VCaP (cell line): ENCODE measurements around the gene TDRD9.

Experiments used
- H3K27ac ChIP-seq: fragments of 450-650 bp; 2 replicates; pipeline ENCODE4 v1.5.1; 2017
- TF ChIP-seq, protein P1 (sequence below): fragments of 450-650 bp; conservative IDR thresholded peaks from 2 replicates; pipeline ENCODE4 v1.5.1; 2017; ENCODE audit warnings: mild to moderate bottlenecking, moderate library complexity

Gene TDRD9

GRCh38 chr14:104085889-104086201 is 157.6 kb downstream of the TDRD9 start:
- TF ChIP-seq, protein P1, sequence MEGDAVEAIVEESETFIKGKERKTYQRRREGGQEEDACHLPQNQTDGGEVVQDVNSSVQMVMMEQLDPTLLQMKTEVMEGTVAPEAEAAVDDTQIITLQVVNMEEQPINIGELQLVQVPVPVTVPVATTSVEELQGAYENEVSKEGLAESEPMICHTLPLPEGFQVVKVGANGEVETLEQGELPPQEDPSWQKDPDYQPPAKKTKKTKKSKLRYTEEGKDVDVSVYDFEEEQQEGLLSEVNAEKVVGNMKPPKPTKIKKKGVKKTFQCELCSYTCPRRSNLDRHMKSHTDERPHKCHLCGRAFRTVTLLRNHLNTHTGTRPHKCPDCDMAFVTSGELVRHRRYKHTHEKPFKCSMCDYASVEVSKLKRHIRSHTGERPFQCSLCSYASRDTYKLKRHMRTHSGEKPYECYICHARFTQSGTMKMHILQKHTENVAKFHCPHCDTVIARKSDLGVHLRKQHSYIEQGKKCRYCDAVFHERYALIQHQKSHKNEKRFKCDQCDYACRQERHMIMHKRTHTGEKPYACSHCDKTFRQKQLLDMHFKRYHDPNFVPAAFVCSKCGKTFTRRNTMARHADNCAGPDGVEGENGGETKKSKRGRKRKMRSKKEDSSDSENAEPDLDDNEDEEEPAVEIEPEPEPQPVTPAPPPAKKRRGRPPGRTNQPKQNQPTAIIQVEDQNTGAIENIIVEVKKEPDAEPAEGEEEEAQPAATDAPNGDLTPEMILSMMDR, result no peak
- H3K27ac ChIP-seq, result no peak overlapping the region

GRCh38 chr14:104086210-104086660 is 158.0 kb downstream of the TDRD9 start:
- TF ChIP-seq, protein P1, result no peak
- H3K27ac ChIP-seq, result no peak overlapping the region

DNA sequence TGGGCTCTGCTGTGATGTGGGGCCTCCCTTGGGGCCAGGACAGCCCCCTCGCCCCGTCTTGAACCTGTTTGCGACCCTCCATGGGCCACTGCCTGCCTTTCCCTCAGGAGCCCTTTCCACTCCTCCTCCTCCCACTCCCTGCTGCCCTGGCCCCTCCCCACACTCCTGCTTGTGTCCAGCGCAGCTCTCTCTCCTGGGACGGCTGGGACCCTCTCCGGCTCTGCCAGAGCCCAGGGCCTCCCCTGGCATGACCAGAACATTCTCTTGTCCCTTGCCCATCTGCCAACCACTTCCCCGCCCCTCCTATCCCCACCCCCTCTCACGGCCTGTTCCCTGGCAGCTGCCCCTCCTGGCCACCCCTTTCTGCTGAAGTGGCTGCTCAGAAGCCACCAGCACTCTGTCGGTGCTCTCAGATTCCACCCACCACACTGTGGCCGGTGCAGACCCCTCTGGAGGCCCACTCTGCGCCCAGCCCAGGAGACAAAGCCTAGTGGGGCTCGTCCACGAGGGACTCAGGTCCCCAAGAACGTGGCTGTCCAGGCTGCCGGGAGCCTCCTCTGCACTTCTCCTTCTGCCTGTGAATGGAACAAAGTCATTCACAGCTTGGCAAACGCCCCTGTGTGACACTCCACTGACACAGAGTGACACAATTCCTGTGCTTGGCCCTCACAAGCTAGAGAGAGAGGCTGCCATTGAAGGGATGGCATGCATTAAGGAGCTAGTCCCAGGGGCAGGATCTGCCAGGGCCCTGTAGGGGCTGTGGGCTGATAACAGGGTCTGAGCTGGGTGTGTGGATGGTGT is 158.6 kb downstream of the TDRD9 start:
- TF ChIP-seq, protein P1, result no peak
- H3K27ac ChIP-seq, result no peak overlapping the region

- TF ChIP-seq, protein P1, result no peak
- no peak overlapping the region for H3K27ac ChIP-seq
Observed at GRCh38 chr14:104087505-104087904, 159.2 kb downstream of the TDRD9 start.

DNA sequence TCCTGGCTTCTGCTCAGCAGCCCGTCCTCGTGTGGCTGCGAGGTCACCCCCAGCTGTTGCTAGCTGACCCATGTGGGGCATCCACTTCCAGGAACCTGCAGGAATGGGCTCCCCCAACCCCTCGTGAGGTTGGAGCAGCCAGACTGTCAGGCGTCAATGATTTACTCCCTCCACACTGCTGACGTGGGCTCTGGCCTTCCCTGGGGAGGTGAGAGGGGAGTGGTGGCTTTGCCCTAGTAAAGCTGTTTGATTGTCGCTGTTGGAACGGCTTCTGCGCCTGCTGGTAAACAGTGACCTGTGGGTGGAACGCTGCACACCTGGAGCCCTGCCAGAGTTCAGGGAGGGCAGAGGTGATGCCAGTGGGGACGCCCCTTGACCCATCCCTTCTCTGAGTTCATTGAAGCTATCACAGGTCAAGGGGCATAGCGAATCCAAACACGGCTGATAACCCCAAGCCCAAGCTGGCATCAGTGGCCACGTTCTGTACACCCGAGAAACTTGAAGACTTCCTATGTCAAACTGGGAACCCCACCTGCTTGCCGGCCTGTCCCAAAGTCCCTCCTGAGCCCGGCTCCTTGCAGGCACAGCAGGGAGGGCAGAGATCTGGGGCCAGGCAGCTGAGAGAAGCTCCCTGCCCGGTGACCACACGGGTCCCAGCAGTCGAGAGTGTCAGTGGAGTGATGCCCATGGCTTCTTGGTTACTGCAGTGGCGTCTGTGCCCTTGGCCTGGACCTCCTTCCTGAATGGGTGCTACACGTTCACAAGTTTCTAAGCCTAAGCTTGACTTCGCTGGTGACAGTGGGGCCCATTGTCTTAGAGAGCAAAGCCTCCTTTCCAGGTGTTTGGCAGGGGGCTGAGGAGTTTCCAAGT is 160.0 kb downstream of the TDRD9 start:
- TF ChIP-seq, protein P1, result no peak
- no peak overlapping the region for H3K27ac ChIP-seq

DNA sequence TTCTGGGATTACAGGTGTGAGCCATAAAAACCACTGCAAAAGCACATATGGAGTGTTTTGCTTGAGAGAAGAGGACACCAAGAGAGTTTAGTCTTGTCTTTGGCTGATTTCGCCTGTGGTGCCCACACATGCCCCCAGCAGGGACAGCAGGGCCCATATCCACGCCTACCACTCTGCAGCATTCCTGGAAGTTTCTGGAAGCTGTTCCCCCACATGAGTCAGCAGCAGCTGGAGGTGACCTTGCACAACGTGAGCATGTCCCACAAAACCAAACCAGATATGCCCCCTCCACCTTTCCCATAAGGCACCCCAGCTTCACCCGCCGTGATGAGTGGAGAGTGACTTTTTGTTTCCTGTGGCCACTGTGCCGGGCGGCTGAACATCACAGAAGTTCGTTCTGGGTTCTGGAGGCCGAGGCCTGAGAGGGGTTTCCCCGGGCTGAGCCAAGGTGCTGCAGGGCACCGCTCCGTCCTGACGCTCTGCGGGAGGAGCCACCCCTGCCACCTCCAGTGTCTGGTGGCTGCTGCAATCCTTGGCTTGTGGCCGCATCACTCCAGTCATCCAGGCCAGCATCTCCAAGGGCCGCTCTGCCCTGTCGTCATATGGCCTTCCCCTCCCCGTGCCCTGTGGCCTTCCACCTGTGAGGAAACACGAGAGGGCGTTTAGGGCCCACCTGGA is 162.0 kb downstream of the TDRD9 start:
- TF ChIP-seq, protein P1, result no peak
- H3K27ac ChIP-seq, result no peak overlapping the region
